K562 (cell line): ENCODE results near the gene HIVEP1. TPM values are rescaled to one million over a fixed set of nuclear protein-coding genes. Genes with fewer than 3 reads are reported as not detected.

Experiments used
- AFF1 ChIP-seq, 2 experiments: fragments of 450-650 bp; IDR thresholded peaks; 2 replicates each; pipeline ENCODE4 v1.6.1; 2018; ENCODE audit warnings: mild to moderate bottlenecking in 2 of 2, low read depth in 1 of 2; ENCODE audit not compliant: partially characterized antibody in 2 of 2
- ATF1 ChIP-seq, 2 experiments: fragments of 450-650 bp in 1 of 2; IDR thresholded peaks; 2 replicates each; pipeline ENCODE4 v1.6.1; 2016; ENCODE audit warnings: missing compliant biosample characterization in 1 of 2, missing genetic modification characterization in 1 of 2
- DPF2 ChIP-seq: fragments of 450-650 bp; IDR thresholded peaks from 2 replicates; pipeline ENCODE4 v1.6.1; 2016
- EP400 ChIP-seq: fragments of 450-650 bp; IDR thresholded peaks from 2 replicates; pipeline ENCODE4 v1.6.1; 2017; ENCODE audit warnings: antibody characterized with exemption, mild to moderate bottlenecking, moderate library complexity
- FOXM1 ChIP-seq, 2 experiments: fragments of 450-650 bp in 1 of 2; sonication (generic) in 1 of 2; formaldehyde crosslinking in 1 of 2; IDR thresholded peaks; 2 replicates each; pipeline versions ENCODE4 v1.6.1 to v1.9.0; 2017 to 2022; ENCODE audit warnings: low read depth in 2 of 2, mild to moderate bottlenecking in 2 of 2, missing genetic modification reagents in 1 of 2, moderate library complexity in 1 of 2
- GATAD2B ChIP-seq: fragments of 450-650 bp; IDR thresholded peaks from 2 replicates; pipeline ENCODE4 v1.6.1; 2017; ENCODE audit warnings: mild to moderate bottlenecking, borderline replicate concordance
- TRIM24 ChIP-seq, 2 experiments: fragments of 450-650 bp; IDR thresholded peaks; 2 replicates each; pipeline ENCODE4 v1.6.1; 2016
- ZNF668 ChIP-seq: fragments of 250-450 bp; sonication (Bioruptor Pico); IDR thresholded peaks from 2 replicates; pipeline ENCODE4 v1.8.0; 2022; ENCODE audit warnings: mild to moderate bottlenecking, inconsistent platforms
- polyA plus RNA-seq, 8 experiments: library from polyadenylated mRNA; depleted of rRNA in 4 of 8; stranded (reverse) in 5 of 8; unstranded in 3 of 8; fragments of >200 nt; fragmentation: Nextera tagmentation in 2 of 8; fragmentation: Illumina TruSeq in 1 of 8; extraction: Ambion mirVana in 2 of 8; extraction: Trizol in 1 of 8; gene quantifications; 2 replicates each; pipeline versions ENCODE4 v1.2.1 to v1.2.3, GENCODE V29; 2011 to 2014; ENCODE audit warnings: inconsistent platforms in 1 of 8, missing spikeins in 1 of 8
- total RNA-seq, 7 experiments: library from RNA; depleted of rRNA in 6 of 7; stranded (reverse); fragments of >200 nt in 6 of 7; fragmentation: Illumina TruSeq in 2 of 7; extraction: Trizol in 2 of 7; gene quantifications; 2 replicates each; pipeline versions ENCODE4 v1.2.1 to v1.2.3, GENCODE V29; 2011 to 2021; ENCODE audit warnings: low replicate concordance in 1 of 7
- TF ChIP-seq, protein P1 (sequence below), 3 experiments: fragments of 200-800 bp in 1 of 3; fragments of 250-450 bp in 1 of 3; fragments of 450-650 bp in 1 of 3; sonication (Bioruptor Pico) in 1 of 3; sonication (Bioruptor generic) in 1 of 3; formaldehyde crosslinking in 1 of 3; IDR thresholded peaks; 2 replicates each; pipeline versions ENCODE4 v1.6.1 to v1.8.0; 2016 to 2022; ENCODE audit warnings: mild to moderate bottlenecking in 2 of 3, missing genetic modification characterization in 2 of 3, missing compliant biosample characterization in 1 of 3, moderate library complexity in 1 of 3
- TF ChIP-seq, protein P2 (sequence below): fragments of 250-450 bp; sonication (Bioruptor Pico); IDR thresholded peaks from 2 replicates; pipeline ENCODE4 v1.4.0; 2020

Gene HIVEP1
- total and polyA plus RNA-seq, 9 of the 15 experiments (the other 6 are each of a cell fraction or from before 2014, with no cell fraction given): 6.0 to 33.3 (median 21.7) TPM

GRCh38 chr6:12014027-12014872, 2.1 kb downstream of the HIVEP1 start (continued):
- TF ChIP-seq, protein P1, sequence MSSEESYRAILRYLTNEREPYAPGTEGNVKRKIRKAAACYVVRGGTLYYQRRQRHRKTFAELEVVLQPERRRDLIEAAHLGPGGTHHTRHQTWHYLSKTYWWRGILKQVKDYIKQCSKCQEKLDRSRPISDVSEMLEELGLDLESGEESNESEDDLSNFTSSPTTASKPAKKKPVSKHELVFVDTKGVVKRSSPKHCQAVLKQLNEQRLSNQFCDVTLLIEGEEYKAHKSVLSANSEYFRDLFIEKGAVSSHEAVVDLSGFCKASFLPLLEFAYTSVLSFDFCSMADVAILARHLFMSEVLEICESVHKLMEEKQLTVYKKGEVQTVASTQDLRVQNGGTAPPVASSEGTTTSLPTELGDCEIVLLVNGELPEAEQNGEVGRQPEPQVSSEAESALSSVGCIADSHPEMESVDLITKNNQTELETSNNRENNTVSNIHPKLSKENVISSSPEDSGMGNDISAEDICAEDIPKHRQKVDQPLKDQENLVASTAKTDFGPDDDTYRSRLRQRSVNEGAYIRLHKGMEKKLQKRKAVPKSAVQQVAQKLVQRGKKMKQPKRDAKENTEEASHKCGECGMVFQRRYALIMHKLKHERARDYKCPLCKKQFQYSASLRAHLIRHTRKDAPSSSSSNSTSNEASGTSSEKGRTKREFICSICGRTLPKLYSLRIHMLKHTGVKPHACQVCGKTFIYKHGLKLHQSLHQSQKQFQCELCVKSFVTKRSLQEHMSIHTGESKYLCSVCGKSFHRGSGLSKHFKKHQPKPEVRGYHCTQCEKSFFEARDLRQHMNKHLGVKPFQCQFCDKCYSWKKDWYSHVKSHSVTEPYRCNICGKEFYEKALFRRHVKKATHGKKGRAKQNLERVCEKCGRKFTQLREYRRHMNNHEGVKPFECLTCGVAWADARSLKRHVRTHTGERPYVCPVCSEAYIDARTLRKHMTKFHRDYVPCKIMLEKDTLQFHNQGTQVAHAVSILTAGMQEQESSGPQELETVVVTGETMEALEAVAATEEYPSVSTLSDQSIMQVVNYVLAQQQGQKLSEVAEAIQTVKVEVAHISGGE (CRISPR knock-in tag; IDR thresholded peaks at IDR 0.05): 0 out of 6 replicates have a peak, but pooled peaks of 1 of the 3 experiments have one; percentile 7
- TF ChIP-seq DPF2 (0 out of 2 replicates have a peak, but pooled peaks have one; percentile 19), FOXM1 (IDR thresholded peaks at IDR 0.05; ENCODE audit: low read depth) (0 out of 2 replicates have a peak, but pooled peaks have one; percentile 15), FOXM1 (CRISPR knock-in tag; IDR thresholded peaks at IDR 0.05; ENCODE audit: low read depth) (no peak), TRIM24 (IDR thresholded peaks at IDR 0.05) (peak; percentile 9 to 20; a peak in 1 of 4 replicates), EP400 (peak; percentile 23; the same call in 1 of the 2 replicates), GATAD2B (0 out of 2 replicates have a peak, but pooled peaks have one; percentile 11), ATF1 (CRISPR knock-in tag; IDR thresholded peaks at IDR 0.05) (no peak), ATF1 (tag; IDR thresholded peaks at IDR 0.05) (0 out of 2 replicates have a peak, but pooled peaks have one; percentile 13), ZNF668 (CRISPR knock-in tag) (no peak), AFF1 (IDR thresholded peaks at IDR 0.05; ENCODE audit: low read depth in 1 of 2, partially characterized antibody in 2 of 2) (no peak)
- TF ChIP-seq, protein P2, sequence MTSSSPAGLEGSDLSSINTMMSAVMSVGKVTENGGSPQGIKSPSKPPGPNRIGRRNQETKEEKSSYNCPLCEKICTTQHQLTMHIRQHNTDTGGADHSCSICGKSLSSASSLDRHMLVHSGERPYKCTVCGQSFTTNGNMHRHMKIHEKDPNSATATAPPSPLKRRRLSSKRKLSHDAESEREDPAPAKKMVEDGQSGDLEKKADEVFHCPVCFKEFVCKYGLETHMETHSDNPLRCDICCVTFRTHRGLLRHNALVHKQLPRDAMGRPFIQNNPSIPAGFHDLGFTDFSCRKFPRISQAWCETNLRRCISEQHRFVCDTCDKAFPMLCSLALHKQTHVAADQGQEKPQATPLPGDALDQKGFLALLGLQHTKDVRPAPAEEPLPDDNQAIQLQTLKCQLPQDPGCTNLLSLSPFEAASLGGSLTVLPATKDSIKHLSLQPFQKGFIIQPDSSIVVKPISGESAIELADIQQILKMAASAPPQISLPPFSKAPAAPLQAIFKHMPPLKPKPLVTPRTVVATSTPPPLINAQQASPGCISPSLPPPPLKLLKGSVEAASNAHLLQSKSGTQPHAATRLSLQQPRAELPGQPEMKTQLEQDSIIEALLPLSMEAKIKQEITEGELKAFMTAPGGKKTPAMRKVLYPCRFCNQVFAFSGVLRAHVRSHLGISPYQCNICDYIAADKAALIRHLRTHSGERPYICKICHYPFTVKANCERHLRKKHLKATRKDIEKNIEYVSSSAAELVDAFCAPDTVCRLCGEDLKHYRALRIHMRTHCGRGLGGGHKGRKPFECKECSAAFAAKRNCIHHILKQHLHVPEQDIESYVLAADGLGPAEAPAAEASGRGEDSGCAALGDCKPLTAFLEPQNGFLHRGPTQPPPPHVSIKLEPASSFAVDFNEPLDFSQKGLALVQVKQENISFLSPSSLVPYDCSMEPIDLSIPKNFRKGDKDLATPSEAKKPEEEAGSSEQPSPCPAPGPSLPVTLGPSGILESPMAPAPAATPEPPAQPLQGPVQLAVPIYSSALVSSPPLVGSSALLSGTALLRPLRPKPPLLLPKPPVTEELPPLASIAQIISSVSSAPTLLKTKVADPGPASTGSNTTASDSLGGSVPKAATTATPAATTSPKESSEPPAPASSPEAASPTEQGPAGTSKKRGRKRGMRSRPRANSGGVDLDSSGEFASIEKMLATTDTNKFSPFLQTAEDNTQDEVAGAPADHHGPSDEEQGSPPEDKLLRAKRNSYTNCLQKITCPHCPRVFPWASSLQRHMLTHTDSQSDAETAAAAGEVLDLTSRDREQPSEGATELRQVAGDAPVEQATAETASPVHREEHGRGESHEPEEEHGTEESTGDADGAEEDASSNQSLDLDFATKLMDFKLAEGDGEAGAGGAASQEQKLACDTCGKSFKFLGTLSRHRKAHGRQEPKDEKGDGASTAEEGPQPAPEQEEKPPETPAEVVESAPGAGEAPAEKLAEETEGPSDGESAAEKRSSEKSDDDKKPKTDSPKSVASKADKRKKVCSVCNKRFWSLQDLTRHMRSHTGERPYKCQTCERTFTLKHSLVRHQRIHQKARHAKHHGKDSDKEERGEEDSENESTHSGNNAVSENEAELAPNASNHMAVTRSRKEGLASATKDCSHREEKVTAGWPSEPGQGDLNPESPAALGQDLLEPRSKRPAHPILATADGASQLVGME (CRISPR knock-in tag): no peak
- TF ChIP-seq, all 486 proteins: peak for 39
